Liver (tissue), 9 donors: ENCODE measurements around the gene ADGRD1. TPM values are rescaled to one million over a fixed set of nuclear protein-coding genes. Genes with fewer than 3 reads are reported as not detected.

Experiments used
- DNase-seq: peaks from one replicate; pipeline ENCODE4 v3.0.0-alpha.2; 2017; ENCODE audit warnings: low spot score
- H3K27ac ChIP-seq, 2 donors: one replicate each; pipeline ENCODE4 v1.7.0; 2013; ENCODE audit warnings: inconsistent platforms in 2 of 2, low read length in 2 of 2, control low read depth in 1 of 2, low read depth in 1 of 2, mild to moderate bottlenecking in 1 of 2
- H3K27me3 ChIP-seq, 4 donors: one replicate each; pipeline versions ENCODE4 v1.6.1 to v1.7.0; 2013; ENCODE audit warnings: low read length in 3 of 4, inconsistent platforms in 1 of 4, mild to moderate bottlenecking in 1 of 4, moderate library complexity in 1 of 4; ENCODE audit not compliant: control insufficient read depth in 4 of 4, insufficient read depth in 4 of 4
- H3K36me3 ChIP-seq, 4 donors: one replicate each; pipeline versions ENCODE4 v1.6.1 to v1.7.0; 2013; ENCODE audit warnings: low read length in 3 of 4, mild to moderate bottlenecking in 3 of 4, low read depth in 1 of 4, moderate library complexity in 1 of 4; ENCODE audit not compliant: control insufficient read depth in 4 of 4, insufficient read depth in 3 of 4
- H3K4me1 ChIP-seq, 4 donors: one replicate each; pipeline versions ENCODE4 v1.6.1 to v1.7.0; 2013; ENCODE audit warnings: low read length in 3 of 4, mild to moderate bottlenecking in 3 of 4, moderate library complexity in 1 of 4; ENCODE audit not compliant: control insufficient read depth in 4 of 4, insufficient read depth in 4 of 4
- H3K4me3 ChIP-seq, 3 donors: one replicate each; pipeline versions ENCODE4 v1.6.1 to v1.7.0; 2013; ENCODE audit warnings: low read length in 3 of 3, control low read depth in 1 of 3, low read depth in 1 of 3, mild to moderate bottlenecking in 1 of 3
- H3K9ac ChIP-seq, 2 donors: one replicate each; pipeline ENCODE4 v1.7.0; 2013; ENCODE audit warnings: low read length in 2 of 2, mild to moderate bottlenecking in 2 of 2, moderate library complexity in 2 of 2, control low read depth in 1 of 2, low read depth in 1 of 2
- H3K9me3 ChIP-seq, 4 donors: one replicate each; pipeline versions ENCODE4 v1.6.1 to v1.7.0; 2013; ENCODE audit warnings: low read length in 3 of 4; ENCODE audit not compliant: control insufficient read depth in 4 of 4
- EGR1 ChIP-seq, 2 donors: IDR thresholded peaks; 2 replicates each; pipeline ENCODE4 v1.6.1; 2016 to 2018; ENCODE audit warnings: antibody characterized with exemption in 2 of 2, low read depth in 2 of 2
- FOXA1 ChIP-seq: IDR thresholded peaks from 2 replicates; pipeline ENCODE4 v1.6.1; 2016; ENCODE audit warnings: antibody characterized with exemption
- FOXA2 ChIP-seq: IDR thresholded peaks from 2 replicates; pipeline ENCODE4 v1.6.1; 2016; ENCODE audit warnings: antibody characterized with exemption
- GABPA ChIP-seq, 2 donors: IDR thresholded peaks in 1 of 2; conservative IDR thresholded peaks in 1 of 2; 2 replicates each; pipeline ENCODE4 v1.6.1; 2016; ENCODE audit warnings: antibody characterized with exemption in 2 of 2, mild to moderate bottlenecking in 1 of 2, moderate library complexity in 1 of 2
- HNF4A ChIP-seq, 2 donors: conservative IDR thresholded peaks; 2 replicates each; pipeline ENCODE4 v1.6.1; 2016; ENCODE audit warnings: antibody characterized with exemption in 2 of 2, mild to moderate bottlenecking in 2 of 2
- HNF4G ChIP-seq: IDR thresholded peaks from 2 replicates; pipeline ENCODE4 v1.6.1; 2016; ENCODE audit warnings: antibody characterized with exemption
- JUND ChIP-seq, 2 donors: IDR thresholded peaks; 2 replicates each; pipeline ENCODE4 v1.6.1; 2016; ENCODE audit warnings: antibody characterized with exemption in 2 of 2
- NR2F2 ChIP-seq: IDR thresholded peaks from 2 replicates; pipeline ENCODE4 v1.6.1; 2016; ENCODE audit warnings: antibody characterized with exemption
- RAD21 ChIP-seq, 2 donors: IDR thresholded peaks; 2 replicates each; pipeline ENCODE4 v1.6.1; 2016; ENCODE audit warnings: antibody characterized with exemption in 2 of 2, mild to moderate bottlenecking in 2 of 2
- RXRA ChIP-seq, 2 donors: IDR thresholded peaks; 2 replicates each; pipeline ENCODE4 v1.6.1; 2017 to 2018; ENCODE audit warnings: antibody characterized with exemption in 2 of 2, mild to moderate bottlenecking in 1 of 2
- SP1 ChIP-seq: IDR thresholded peaks from 2 replicates; pipeline ENCODE4 v1.6.1; 2018; ENCODE audit warnings: antibody characterized with exemption, mild to moderate bottlenecking
- TAF1 ChIP-seq: conservative IDR thresholded peaks from 2 replicates; pipeline ENCODE4 v1.6.1; 2016; ENCODE audit warnings: antibody characterized with exemption, mild to moderate bottlenecking
- YY1 ChIP-seq: IDR thresholded peaks from 2 replicates; pipeline ENCODE4 v1.6.1; 2016; ENCODE audit warnings: antibody characterized with exemption, mild to moderate bottlenecking
- WGBS: extraction: QIAGEN DNeasy Blood & Tissue Kit; methylation state at CpG from one replicate; pipeline ENCODE4 v1.1.7; 2013; 5-methylcytosine and 5-hydroxymethylcytosine counted together
- polyA plus RNA-seq, 2 donors: library from polyadenylated mRNA; stranded (reverse) in 1 of 2; unstranded in 1 of 2; fragments of 200-250 nt in 1 of 2; fragments of >200 nt in 1 of 2; fragmentation: Nextera tagmentation in 1 of 2; extraction: Ambion mirVana in 1 of 2; gene quantifications; one replicate each; pipeline versions ENCODE4 v1.2.1 to v1.2.3, GENCODE V29; 2013 to 2015
- total RNA-seq, 2 donors: library from RNA; depleted of rRNA; stranded (reverse); fragments of >200 nt; gene quantifications; one replicate each; pipeline ENCODE4 v1.2.3, GENCODE V29; 2014
- TF ChIP-seq, protein P1 (sequence below): IDR thresholded peaks from 2 replicates; pipeline ENCODE4 v1.6.1; 2016; ENCODE audit warnings: antibody characterized with exemption
- TF ChIP-seq, protein P2 (sequence below): IDR thresholded peaks from 2 replicates; pipeline ENCODE4 v1.6.1; 2016; ENCODE audit warnings: antibody characterized with exemption
- TF ChIP-seq, protein P3 (sequence below): fragments of 150-350 bp; IDR thresholded peaks from 2 replicates; pipeline ENCODE4 v1.5.1; 2017; ENCODE audit warnings: improper control_type of control experiment, low read depth, low read length; ENCODE audit not compliant: missing input control
- TF ChIP-seq, protein P4 (sequence below): IDR thresholded peaks from 2 replicates; pipeline ENCODE4 v1.6.1; 2016; ENCODE audit warnings: antibody characterized with exemption, mild to moderate bottlenecking
- TF ChIP-seq, protein P5 (sequence below): IDR thresholded peaks from 2 replicates; pipeline ENCODE4 v1.6.1; 2016; ENCODE audit warnings: antibody characterized with exemption
- donor health status: healthy.
- donor health status: healthy.
- donor health status: healthy.
- donor health status: healthy.
- donor health status: healthy.

Gene ADGRD1
- total and polyA plus RNA-seq, 4 donors = 2.7 to 7.1 (median 4.6) TPM

DNA sequence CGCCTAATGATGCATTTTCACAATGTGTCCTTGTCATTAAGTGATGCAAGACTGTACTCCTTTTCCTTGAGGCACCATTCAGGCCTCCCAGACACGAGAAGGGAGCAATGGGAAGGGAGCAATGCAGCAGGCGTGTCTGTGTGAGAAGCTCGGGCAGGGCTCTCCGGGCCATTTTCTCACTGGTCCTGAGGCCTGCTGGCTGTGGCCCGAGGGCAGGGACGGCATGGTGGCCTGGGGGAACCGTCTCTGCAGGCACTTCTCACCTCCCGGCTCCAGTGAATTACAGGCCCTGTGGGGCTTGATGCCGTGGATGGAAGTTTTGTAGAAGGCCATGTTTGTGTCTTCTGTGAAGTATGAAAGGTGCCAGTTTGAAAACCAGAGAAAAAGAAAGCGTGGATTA is 71.0 kb downstream of the ADGRD1 start:
- H3K27ac ChIP-seq = no peak overlapping the region
- TF ChIP-seq HNF4A (conservative IDR thresholded peaks at IDR 0.05) (no peak), NR2F2 (no peak), GABPA (IDR thresholded peaks at IDR 0.05 in 1 of 2, conservative IDR thresholded peaks at IDR 0.05 in 1 of 2) (no peak), RXRA (IDR thresholded peaks at IDR 0.05) (no peak), JUND (IDR thresholded peaks at IDR 0.05) (no peak), FOXA1 (no peak), RAD21 (IDR thresholded peaks at IDR 0.05) (no peak), HNF4G (no peak), EGR1 (IDR thresholded peaks at IDR 0.05; ENCODE audit: low read depth in 2 of 2) (no peak), TAF1 (no peak), FOXA2 (no peak), SP1 (no peak), YY1 (no peak)
- TF ChIP-seq, protein P1, sequence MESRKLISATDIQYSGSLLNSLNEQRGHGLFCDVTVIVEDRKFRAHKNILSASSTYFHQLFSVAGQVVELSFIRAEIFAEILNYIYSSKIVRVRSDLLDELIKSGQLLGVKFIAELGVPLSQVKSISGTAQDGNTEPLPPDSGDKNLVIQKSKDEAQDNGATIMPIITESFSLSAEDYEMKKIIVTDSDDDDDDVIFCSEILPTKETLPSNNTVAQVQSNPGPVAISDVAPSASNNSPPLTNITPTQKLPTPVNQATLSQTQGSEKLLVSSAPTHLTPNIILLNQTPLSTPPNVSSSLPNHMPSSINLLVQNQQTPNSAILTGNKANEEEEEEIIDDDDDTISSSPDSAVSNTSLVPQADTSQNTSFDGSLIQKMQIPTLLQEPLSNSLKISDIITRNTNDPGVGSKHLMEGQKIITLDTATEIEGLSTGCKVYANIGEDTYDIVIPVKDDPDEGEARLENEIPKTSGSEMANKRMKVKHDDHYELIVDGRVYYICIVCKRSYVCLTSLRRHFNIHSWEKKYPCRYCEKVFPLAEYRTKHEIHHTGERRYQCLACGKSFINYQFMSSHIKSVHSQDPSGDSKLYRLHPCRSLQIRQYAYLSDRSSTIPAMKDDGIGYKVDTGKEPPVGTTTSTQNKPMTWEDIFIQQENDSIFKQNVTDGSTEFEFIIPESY = no peak
- TF ChIP-seq, protein P2, sequence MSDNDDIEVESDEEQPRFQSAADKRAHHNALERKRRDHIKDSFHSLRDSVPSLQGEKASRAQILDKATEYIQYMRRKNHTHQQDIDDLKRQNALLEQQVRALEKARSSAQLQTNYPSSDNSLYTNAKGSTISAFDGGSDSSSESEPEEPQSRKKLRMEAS = no peak
- TF ChIP-seq, protein P3, sequence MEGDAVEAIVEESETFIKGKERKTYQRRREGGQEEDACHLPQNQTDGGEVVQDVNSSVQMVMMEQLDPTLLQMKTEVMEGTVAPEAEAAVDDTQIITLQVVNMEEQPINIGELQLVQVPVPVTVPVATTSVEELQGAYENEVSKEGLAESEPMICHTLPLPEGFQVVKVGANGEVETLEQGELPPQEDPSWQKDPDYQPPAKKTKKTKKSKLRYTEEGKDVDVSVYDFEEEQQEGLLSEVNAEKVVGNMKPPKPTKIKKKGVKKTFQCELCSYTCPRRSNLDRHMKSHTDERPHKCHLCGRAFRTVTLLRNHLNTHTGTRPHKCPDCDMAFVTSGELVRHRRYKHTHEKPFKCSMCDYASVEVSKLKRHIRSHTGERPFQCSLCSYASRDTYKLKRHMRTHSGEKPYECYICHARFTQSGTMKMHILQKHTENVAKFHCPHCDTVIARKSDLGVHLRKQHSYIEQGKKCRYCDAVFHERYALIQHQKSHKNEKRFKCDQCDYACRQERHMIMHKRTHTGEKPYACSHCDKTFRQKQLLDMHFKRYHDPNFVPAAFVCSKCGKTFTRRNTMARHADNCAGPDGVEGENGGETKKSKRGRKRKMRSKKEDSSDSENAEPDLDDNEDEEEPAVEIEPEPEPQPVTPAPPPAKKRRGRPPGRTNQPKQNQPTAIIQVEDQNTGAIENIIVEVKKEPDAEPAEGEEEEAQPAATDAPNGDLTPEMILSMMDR = no peak
- TF ChIP-seq, protein P4, sequence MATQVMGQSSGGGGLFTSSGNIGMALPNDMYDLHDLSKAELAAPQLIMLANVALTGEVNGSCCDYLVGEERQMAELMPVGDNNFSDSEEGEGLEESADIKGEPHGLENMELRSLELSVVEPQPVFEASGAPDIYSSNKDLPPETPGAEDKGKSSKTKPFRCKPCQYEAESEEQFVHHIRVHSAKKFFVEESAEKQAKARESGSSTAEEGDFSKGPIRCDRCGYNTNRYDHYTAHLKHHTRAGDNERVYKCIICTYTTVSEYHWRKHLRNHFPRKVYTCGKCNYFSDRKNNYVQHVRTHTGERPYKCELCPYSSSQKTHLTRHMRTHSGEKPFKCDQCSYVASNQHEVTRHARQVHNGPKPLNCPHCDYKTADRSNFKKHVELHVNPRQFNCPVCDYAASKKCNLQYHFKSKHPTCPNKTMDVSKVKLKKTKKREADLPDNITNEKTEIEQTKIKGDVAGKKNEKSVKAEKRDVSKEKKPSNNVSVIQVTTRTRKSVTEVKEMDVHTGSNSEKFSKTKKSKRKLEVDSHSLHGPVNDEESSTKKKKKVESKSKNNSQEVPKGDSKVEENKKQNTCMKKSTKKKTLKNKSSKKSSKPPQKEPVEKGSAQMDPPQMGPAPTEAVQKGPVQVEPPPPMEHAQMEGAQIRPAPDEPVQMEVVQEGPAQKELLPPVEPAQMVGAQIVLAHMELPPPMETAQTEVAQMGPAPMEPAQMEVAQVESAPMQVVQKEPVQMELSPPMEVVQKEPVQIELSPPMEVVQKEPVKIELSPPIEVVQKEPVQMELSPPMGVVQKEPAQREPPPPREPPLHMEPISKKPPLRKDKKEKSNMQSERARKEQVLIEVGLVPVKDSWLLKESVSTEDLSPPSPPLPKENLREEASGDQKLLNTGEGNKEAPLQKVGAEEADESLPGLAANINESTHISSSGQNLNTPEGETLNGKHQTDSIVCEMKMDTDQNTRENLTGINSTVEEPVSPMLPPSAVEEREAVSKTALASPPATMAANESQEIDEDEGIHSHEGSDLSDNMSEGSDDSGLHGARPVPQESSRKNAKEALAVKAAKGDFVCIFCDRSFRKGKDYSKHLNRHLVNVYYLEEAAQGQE = no peak
- TF ChIP-seq, protein P5, sequence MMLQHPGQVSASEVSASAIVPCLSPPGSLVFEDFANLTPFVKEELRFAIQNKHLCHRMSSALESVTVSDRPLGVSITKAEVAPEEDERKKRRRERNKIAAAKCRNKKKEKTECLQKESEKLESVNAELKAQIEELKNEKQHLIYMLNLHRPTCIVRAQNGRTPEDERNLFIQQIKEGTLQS = no peak

More for the DNA sequence above, 71.0 kb downstream of the ADGRD1 start:
- 84% methylated on average over 11 of the region's 11 CpGs for WGBS
- Histone ChIP-seq H3K27me3 (no peaks in the 10 kb centered on the region), H3K9ac (no peak overlapping the region), H3K4me1 (no peaks in the 10 kb centered on the region), H3K9me3 (no peaks in the 10 kb centered on the region), H3K4me3 (no peak overlapping the region), H3K36me3 (no peaks in the 10 kb centered on the region)
- DNase-seq = no peak
